Calu3 (cell line): ENCODE results near the gene QPCT. TPM values are rescaled to one million over a fixed set of nuclear protein-coding genes. Genes with fewer than 3 reads are reported as not detected.
"Not testable (repeated sequence)": the region's sequence is repeated elsewhere in the genome, so short reads cannot be mapped to it uniquely, and the experiment has no call there.

Source experiments
- BruUV-seq: library from RNA; stranded (reverse); fragments of 400-500 nt; replicated peaks from 2 replicates; lab custom pipeline; 2021; lab: Mats Ljungman, UMichigan
- CTCF ChIA-PET: fragments of 300-600 bp; sonication (Branson Sonifier 250); formaldehyde crosslinking; loops from one replicate; lab custom pipeline; 2022; ENCODE audit warnings: antibody characterized with exemption; lab: Charles Lee
- DNase-seq: peaks from one replicate; pipeline ENCODE4 v3.0.0; 2022
- H3K27ac Mint-ChIP-seq: one replicate; pipeline ENCODE4 v1.8.0; 2022; ENCODE audit warnings: mixed read lengths; ENCODE audit not compliant: unreplicated experiment
- H3K27me3 Mint-ChIP-seq: one replicate; pipeline ENCODE4 v1.8.0; 2022; ENCODE audit warnings: mixed read lengths; ENCODE audit not compliant: unreplicated experiment
- H3K36me3 Mint-ChIP-seq: one replicate; pipeline ENCODE4 v1.8.0; 2022; ENCODE audit warnings: mild to moderate bottlenecking, moderate library complexity, mixed read lengths; ENCODE audit not compliant: insufficient read depth, unreplicated experiment
- H3K4me1 Mint-ChIP-seq: one replicate; pipeline ENCODE4 v1.8.0; 2022; ENCODE audit warnings: mild to moderate bottlenecking, low read depth, mixed read lengths; ENCODE audit not compliant: unreplicated experiment
- H3K4me3 Mint-ChIP-seq: one replicate; pipeline ENCODE4 v1.8.0; 2022; ENCODE audit warnings: mild to moderate bottlenecking, low read depth, moderate library complexity, mixed read lengths; ENCODE audit not compliant: unreplicated experiment
- H3K9me3 Mint-ChIP-seq: one replicate; pipeline ENCODE4 v1.8.0; 2022; ENCODE audit warnings: low read depth, mixed read lengths; ENCODE audit not compliant: unreplicated experiment
- CTCF ChIP-seq: fragments of 200-600 bp; IDR thresholded peaks from one replicate; pipeline ENCODE4 v1.8.0; 2022; ENCODE audit warnings: antibody characterized with exemption; ENCODE audit not compliant: unreplicated experiment
- intact Hi-C: fragments of 100-400 bp; cut with micrococcal nuclease; formaldehyde crosslinking; loops from one replicate; pipeline ENCODE4 v1.10.0; 2022; ENCODE audit not compliant: unreplicated experiment
- total RNA-seq: library from RNA; stranded (reverse); gene quantifications from 2 replicates; pipeline ENCODE4 v1.2.3, GENCODE V29; 2022

QPCT gene
- total RNA-seq, 1 experiment from 2014 or later: 8.9 TPM

GRCh38 chr2:37402636-37403035 lies 58.2 kb downstream of the QPCT start:
- Mint-ChIP-seq H3K27ac (no peak overlapping the region), H3K27me3 (no peaks in the 10 kb centered on the region), H3K4me3 (no peak overlapping the region), H3K9me3 (no peaks in the 10 kb centered on the region), H3K4me1 (no peaks in the 10 kb centered on the region), H3K36me3 (no peaks in the 10 kb centered on the region)
- no peak for TF ChIP-seq CTCF
- intact Hi-C loops: no loop called here
- BruUV-seq: no TSS peak
- DNase-seq: no peak
- CTCF ChIA-PET: no interaction called here

- Mint-ChIP-seq H3K36me3 (no peaks in the 10 kb centered on the region), H3K4me1 (no peaks in the 10 kb centered on the region), H3K4me3 (no peak overlapping the region), H3K9me3 (no peaks in the 10 kb centered on the region), H3K27ac (no peak overlapping the region), H3K27me3 (no peaks in the 10 kb centered on the region)
- intact Hi-C loops: no loop called here
- no peak for DNase-seq
- TF ChIP-seq CTCF: no peak
- no TSS peak for BruUV-seq
- CTCF ChIA-PET: interaction anchor here (0.7 kb wide), 1 partner anchor 15 kb away, joined by 4 read pairs; no protein-coding TSS in a partner anchor
Observed at GRCh38 chr2:37405781-37406180, 61.4 kb downstream of the QPCT start.

- H3K4me3 Mint-ChIP-seq: no peak overlapping the region
- intact Hi-C loops: loop anchor here (10.0 kb wide), 1 partner anchor 173 kb away; no protein-coding TSS in a partner anchor
- no peaks in the 10 kb centered on the region for H3K36me3 Mint-ChIP-seq
- H3K27ac Mint-ChIP-seq: no peak overlapping the region
- no peaks in the 10 kb centered on the region for H3K27me3 Mint-ChIP-seq
- CTCF ChIA-PET: interaction anchor here (1.1 kb wide), 1 partner anchor 420 kb away, joined by 4 read pairs; no protein-coding TSS in a partner anchor
- no TSS peak for BruUV-seq
- no peak for TF ChIP-seq CTCF
- no peak for DNase-seq
- H3K4me1 Mint-ChIP-seq: peaks cover 7% of the 10 kb centered on the region
- H3K9me3 Mint-ChIP-seq: no peaks in the 10 kb centered on the region
Observed at GRCh38 chr2:37412231-37412630, 67.8 kb downstream of the QPCT start.

- not testable (repeated sequence) for H3K27ac Mint-ChIP-seq, H3K9me3 Mint-ChIP-seq, H3K4me1 Mint-ChIP-seq, BruUV-seq, H3K36me3 Mint-ChIP-seq, H3K4me3 Mint-ChIP-seq, H3K27me3 Mint-ChIP-seq, DNase-seq
- intact Hi-C loops: loop anchor here (1.0 to 10.0 kb wide), 4 partner anchors 171 to 463 kb away; no protein-coding TSS in a partner anchor
- CTCF ChIA-PET: interaction anchor here (0.6 to 3.6 kb wide), 14 partner anchors 18 to 861 kb away, joined by 3 to 79 read pairs (median 4); no protein-coding TSS in a partner anchor
Observed at GRCh38 chr2:37413911-37414469, 69.6 kb downstream of the QPCT start.

- TF ChIP-seq CTCF: peak; percentile 54
- BruUV-seq: no TSS peak
- peaks cover 7% of the 10 kb centered on the region for H3K4me1 Mint-ChIP-seq
- intact Hi-C loops: loop anchor here (1.0 to 10.0 kb wide), 4 partner anchors 170 to 463 kb away; no protein-coding TSS in a partner anchor
- no peaks in the 10 kb centered on the region for H3K27me3 Mint-ChIP-seq
- H3K27ac Mint-ChIP-seq: no peak overlapping the region
- H3K4me3 Mint-ChIP-seq: no peak overlapping the region
- CTCF ChIA-PET: interaction anchor here (0.6 to 3.6 kb wide), 15 partner anchors 18 to 860 kb away, joined by 3 to 79 read pairs (median 4); no protein-coding TSS in a partner anchor
- H3K9me3 Mint-ChIP-seq: no peaks in the 10 kb centered on the region
- no peaks in the 10 kb centered on the region for H3K36me3 Mint-ChIP-seq
- DNase-seq: no peak
Observed at GRCh38 chr2:37414470-37414949, 70.1 kb downstream of the QPCT start.
